Coronary artery (tissue), 2 donors: ENCODE data around the gene DNASE2.

Experiments used
- DNase-seq: peaks from one replicate; pipeline ENCODE4 v3.0.0-alpha.2; 2017; ENCODE audit warnings: low spot score
- H3K27ac ChIP-seq, 2 donors: fragments of 200-600 bp; sonication (generic); one replicate each; pipeline ENCODE4 v1.5.1; 2016 to 2019
- H3K4me3 ChIP-seq: fragments of 200-600 bp; sonication (generic); 2 replicates; pipeline ENCODE4 v1.5.1; 2016; ENCODE audit warnings: mild to moderate bottlenecking, moderate library complexity
- TF ChIP-seq, protein P1 (sequence below): fragments of 200-600 bp; sonication (generic); IDR thresholded peaks from one replicate; pipeline ENCODE4 v1.5.1; 2019; ENCODE audit warnings: antibody characterized with exemption

DNASE2 gene

DNA sequence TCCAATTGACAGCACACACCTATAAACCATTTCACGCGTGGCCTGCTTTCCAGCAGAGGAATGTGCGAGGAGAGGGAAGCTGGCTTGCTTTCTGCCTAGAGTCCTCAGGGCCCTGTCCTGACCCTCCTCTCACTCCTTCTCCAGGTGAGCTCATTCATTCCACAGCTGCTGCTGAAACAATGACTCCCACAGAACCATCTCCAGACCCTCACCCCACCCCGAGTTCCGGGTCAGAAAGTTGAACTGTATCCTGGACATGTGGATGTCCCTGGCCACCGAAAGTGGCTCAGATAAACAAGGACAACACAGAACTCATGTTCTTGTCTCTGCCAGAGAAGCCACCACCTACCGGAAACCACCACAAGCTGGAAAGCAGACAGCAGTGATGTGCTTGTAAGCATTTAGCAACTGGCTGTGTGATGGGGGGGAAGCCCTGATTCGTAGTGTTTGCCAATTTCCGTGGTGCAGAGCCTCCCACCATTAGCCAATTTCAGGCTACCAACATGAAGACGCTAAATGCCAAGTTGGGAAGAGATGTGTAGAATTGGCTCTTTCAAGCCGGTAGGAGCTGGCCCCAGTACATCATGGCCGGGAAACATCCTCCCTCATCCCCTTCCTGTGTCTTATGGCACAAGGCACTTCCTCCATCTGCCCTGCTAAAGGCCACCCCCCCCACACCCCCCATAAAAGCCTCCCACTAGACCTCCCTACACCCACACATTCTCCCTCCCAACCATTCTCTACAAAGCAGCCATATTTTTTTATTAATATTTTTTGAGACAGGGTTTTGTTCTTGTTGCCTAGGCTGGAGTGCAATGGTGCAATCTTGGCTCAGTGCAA is 32.8 kb upstream of the DNASE2 start:
- Histone ChIP-seq H3K27ac (peak overlapping the region; percentile 71 to 80), H3K4me3 (no peak overlapping the region)
- TF ChIP-seq, protein P1, sequence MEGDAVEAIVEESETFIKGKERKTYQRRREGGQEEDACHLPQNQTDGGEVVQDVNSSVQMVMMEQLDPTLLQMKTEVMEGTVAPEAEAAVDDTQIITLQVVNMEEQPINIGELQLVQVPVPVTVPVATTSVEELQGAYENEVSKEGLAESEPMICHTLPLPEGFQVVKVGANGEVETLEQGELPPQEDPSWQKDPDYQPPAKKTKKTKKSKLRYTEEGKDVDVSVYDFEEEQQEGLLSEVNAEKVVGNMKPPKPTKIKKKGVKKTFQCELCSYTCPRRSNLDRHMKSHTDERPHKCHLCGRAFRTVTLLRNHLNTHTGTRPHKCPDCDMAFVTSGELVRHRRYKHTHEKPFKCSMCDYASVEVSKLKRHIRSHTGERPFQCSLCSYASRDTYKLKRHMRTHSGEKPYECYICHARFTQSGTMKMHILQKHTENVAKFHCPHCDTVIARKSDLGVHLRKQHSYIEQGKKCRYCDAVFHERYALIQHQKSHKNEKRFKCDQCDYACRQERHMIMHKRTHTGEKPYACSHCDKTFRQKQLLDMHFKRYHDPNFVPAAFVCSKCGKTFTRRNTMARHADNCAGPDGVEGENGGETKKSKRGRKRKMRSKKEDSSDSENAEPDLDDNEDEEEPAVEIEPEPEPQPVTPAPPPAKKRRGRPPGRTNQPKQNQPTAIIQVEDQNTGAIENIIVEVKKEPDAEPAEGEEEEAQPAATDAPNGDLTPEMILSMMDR: no peak
- no peak for DNase-seq

DNA sequence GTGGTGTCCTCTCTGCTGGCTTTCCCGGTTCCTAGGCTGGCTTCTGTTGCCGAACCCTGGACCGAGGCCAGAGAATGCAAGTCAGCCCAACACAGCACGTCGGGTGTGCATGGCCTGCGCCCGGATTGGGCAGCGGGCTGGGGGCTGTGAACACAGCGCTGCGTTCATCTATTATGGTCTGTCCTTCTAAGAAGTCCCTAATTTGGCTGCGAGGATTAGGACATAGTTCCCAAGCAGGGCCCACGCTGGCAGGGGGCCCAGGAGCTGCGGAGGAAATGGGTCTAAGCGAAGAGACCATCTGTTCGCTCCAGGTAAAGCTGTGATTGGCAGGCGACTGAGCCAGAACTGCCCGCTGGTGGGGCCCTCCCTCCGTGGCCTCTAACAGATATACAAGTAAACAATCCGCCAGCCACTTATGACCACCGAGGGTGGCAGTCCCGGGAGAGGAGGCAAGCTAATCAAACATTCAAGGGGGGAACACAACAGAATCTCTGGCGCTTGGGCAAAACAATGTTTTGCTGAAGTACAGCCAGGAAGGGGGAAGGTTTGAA is 31.8 kb upstream of the DNASE2 start:
- TF ChIP-seq, protein P1: no peak
- Histone ChIP-seq H3K27ac (peak overlapping the region; percentile 71 to 80), H3K4me3 (peak overlapping the region; percentile 28)
- peak; percentile 87 for DNase-seq

DNA sequence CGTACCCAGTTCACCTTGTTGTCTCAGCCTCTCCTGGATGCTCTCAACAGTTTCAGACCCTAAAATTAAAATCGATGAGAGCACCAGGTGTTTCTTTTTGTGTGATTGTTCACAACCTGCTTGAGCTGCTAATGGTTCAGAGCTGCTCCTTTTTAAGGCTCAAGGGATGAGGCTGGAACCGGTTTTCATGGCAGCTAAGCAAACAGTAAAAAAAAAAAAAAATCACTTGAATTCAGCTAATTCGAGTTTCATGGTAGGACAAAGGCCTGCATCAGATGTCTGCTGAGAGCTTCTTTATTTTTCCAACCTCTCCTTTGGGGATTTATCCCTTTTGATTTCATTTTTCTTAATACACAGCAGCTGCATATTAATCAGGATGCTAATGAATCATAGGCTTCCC is 31.3 kb upstream of the DNASE2 start:
- peak overlapping the region; percentile 28 for H3K4me3 ChIP-seq
- TF ChIP-seq, protein P1: no peak
- no peak for DNase-seq
- H3K27ac ChIP-seq: peak overlapping the region; percentile 71 to 80

DNA sequence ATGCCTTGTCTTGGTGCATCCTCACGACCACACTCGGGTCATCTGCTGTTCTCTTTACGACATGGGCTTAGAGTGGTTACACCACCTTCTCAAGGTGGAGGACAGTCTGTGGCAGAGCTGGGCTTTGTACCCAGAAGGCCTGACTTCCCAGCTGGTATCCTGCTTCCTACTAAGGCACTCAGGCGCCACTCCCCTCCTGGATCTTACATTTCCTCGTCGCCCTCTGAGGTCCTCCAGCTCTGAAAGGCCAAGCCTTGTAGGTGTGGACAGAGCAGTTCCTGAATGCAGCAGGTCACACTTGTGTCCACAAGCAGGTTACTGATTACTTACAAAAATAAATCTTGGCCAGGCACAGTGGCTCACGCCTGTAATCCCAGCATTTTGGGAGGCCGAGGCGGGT is 25.9 kb upstream of the DNASE2 start:
- TF ChIP-seq, protein P1: no peak
- Histone ChIP-seq H3K27ac (no peak overlapping the region), H3K4me3 (no peak overlapping the region)
- no peak for DNase-seq

DNA sequence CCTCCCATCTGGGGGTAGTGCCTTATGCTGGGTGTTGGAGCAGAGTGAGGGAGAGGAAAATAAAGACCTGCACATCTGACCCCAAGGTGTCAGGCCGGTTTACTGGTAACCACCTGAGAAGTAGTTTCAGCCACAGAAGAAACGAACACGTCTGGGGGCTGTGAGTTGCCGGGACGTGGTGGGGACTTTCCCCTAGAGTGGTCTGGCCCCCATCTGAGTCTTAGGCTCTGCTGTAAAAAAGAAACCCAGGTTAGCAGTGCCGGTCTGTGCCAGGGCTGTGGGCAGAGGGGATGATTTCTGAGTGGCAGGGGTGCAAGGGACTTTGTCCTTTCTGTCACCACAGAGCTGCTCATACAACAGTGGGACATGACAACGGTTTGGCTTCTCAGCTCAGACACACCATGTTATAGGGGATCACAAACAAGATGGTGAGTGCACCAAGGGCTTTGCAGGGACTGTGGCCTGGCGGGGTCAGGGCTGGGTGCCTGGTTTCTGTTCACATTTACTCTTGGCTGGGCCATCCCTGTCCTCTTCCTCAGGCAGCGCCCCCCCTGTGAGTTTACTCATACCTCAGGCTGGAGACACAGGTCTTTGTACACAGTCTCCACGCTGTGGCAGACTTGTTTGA is 18.8 kb upstream of the DNASE2 start:
- DNase-seq: no peak
- Histone ChIP-seq H3K27ac (no peak overlapping the region), H3K4me3 (no peak overlapping the region)
- TF ChIP-seq, protein P1: no peak

DNA sequence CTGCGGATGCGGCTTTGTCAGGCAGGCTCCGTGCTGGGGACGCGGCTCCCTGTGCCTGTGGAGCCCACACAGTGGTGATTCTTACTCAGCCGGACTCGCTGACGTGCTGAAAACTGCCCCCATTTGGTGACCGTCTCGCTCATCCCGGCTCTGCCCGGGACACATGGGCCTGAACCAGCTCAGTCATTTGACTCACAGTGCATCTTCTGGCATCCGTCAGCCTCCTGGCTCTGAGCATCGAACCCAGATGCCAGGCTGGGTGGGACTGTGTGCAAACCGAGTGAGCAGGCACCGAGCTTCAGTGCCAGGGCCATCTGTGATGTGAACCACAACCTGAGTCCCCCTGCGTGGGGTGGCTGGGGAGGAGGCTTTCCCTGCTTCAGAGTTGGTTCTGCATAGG is 15.2 kb upstream of the DNASE2 start:
- TF ChIP-seq, protein P1: no peak
- no peak overlapping the region for H3K4me3 ChIP-seq
- no peak overlapping the region for H3K27ac ChIP-seq
- no peak for DNase-seq
